Stomach (tissue), 9 donors: ENCODE data around the gene C6orf58. TPM values are rescaled to one million over a fixed set of nuclear protein-coding genes. Genes with fewer than 3 reads are reported as not detected.

Source experiments
- DNase-seq, 2 donors: peaks; one replicate each; pipeline versions ENCODE4 v3.0.0 to v3.0.0-alpha.2; 2013 to 2019
- H3K27ac ChIP-seq, 5 donors: fragments of 200-600 bp in 4 of 5; sonication (generic) in 4 of 5; one replicate each; pipeline ENCODE4 v1.5.1; 2013 to 2019; ENCODE audit warnings: mild to moderate bottlenecking in 1 of 5, moderate library complexity in 1 of 5
- H3K27me3 ChIP-seq, 3 donors: fragments of 200-600 bp; sonication (generic); one replicate each; pipeline ENCODE4 v1.5.1; 2017 to 2019; ENCODE audit warnings: mixed run types in 1 of 3
- H3K36me3 ChIP-seq, 4 donors: fragments of 200-600 bp; sonication (generic); 1 replicate in 3 of 4; 2 replicates in 1 of 4; pipeline ENCODE4 v1.5.1; 2016 to 2019
- H3K4me1 ChIP-seq, 4 donors: fragments of 200-600 bp; sonication (generic); one replicate each; pipeline ENCODE4 v1.5.1; 2016 to 2019
- H3K4me3 ChIP-seq, 4 donors: fragments of 200-600 bp; sonication (generic) in 3 of 4; one replicate each; pipeline ENCODE4 v1.5.1; 2016 to 2019; ENCODE audit warnings: mild to moderate bottlenecking in 1 of 4
- H3K9me3 ChIP-seq, 4 donors: fragments of 200-600 bp; sonication (generic); one replicate each; pipeline ENCODE4 v1.5.1; 2016 to 2019
- CTCF ChIP-seq, 7 experiments: fragments of 450-650 bp in 4 of 7; fragments of 200-600 bp in 3 of 7; sonication (generic) in 3 of 7; IDR thresholded peaks; one replicate each; pipeline ENCODE4 v1.5.1; 2016 to 2019; ENCODE audit warnings: antibody characterized with exemption in 7 of 7, control low read depth in 2 of 7, mild to moderate bottlenecking in 1 of 7
- EP300 ChIP-seq: sonication (generic); formaldehyde crosslinking; IDR thresholded peaks from one replicate; pipeline ENCODE4 v1.6.1; 2017; ENCODE audit warnings: antibody characterized with exemption
- POLR2A ChIP-seq, 4 donors: fragments of 450-650 bp; IDR thresholded peaks; one replicate each; pipeline ENCODE4 v1.6.1; 2016; ENCODE audit warnings: antibody characterized with exemption in 4 of 4, control low read depth in 2 of 4, mild to moderate bottlenecking in 1 of 4, moderate library complexity in 1 of 4
- POLR2AphosphoS5 ChIP-seq, 3 donors: sonication (generic); formaldehyde crosslinking; IDR thresholded peaks; one replicate each; pipeline ENCODE4 v1.6.1; 2016; ENCODE audit warnings: antibody characterized with exemption in 3 of 3
- WGBS, 5 donors: extraction: QIAGEN DNeasy Blood & Tissue Kit in 3 of 5; methylation state at CpG; one replicate each; pipeline versions ENCODE4 v1.1.5 to v1.1.7; 2013 to 2018; 5-methylcytosine and 5-hydroxymethylcytosine counted together
- intact Hi-C: fragments of 100-400 bp; cut with DNase I; formaldehyde crosslinking; loops from one replicate; pipeline ENCODE4 v1.15.1; 2023; ENCODE audit warnings: low total_unique reads
- polyA plus RNA-seq, 3 donors: library from polyadenylated mRNA; stranded (reverse); fragments of 200-250 nt; gene quantifications; one replicate each; pipeline ENCODE4 v1.2.3, GENCODE V29; 2013
- total RNA-seq, 5 donors: library from RNA; depleted of rRNA; stranded (reverse); fragments of >200 nt; gene quantifications; one replicate each; pipeline versions ENCODE4 v1.1.0 to v1.2.3, GENCODE V29; 2014 to 2016
- donor health status: healthy with polysubstance abuse.
- donor health status: Bipolar disorder and iron deficiency.
- donor health status: healthy.

C6orf58 gene
- total and polyA plus RNA-seq, 8 donors, result 0.25 to 3.5 (median 2.3) TPM; not detected in 5

DNA sequence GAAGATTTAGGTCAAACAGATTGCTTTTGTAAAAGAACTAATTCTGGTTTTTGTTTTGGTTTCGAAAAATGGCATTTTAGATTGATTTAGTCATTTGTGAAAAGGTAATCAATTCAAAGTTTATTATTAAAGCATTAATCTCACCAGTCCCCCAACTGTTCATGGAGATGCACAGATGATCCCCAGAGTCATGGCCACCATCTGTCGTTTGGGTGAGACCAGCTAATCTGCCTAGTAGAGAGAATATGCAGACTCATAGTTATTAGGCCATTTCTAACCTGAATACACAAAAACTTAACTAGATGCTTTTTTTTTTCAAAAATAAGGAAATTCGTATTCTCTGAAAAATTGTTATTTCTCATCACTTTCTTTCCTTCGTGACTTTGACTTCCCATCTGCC lies 58.1 kb downstream of the C6orf58 start:
- intact Hi-C loops, result no loop called here
- TF ChIP-seq CTCF (IDR thresholded peaks at IDR 0.05) (no peak), EP300 (no peak), POLR2AphosphoS5 (IDR thresholded peaks at IDR 0.05) (no peak), POLR2A (IDR thresholded peaks at IDR 0.05) (no peak)

GRCh38 chr6:127637830-127638409 lies 60.9 kb downstream of the C6orf58 start:
- no peak overlapping the region for H3K27ac ChIP-seq
- no peaks in the 10 kb centered on the region for H3K36me3 ChIP-seq
- no peak overlapping the region for H3K4me3 ChIP-seq
- H3K27me3 ChIP-seq, result no peaks in the 10 kb centered on the region
- WGBS, 5 donors, result 51 to 62% (median 57%) methylated on average over 5 of the region's 5 CpGs
- DNase-seq, result no peak
- TF ChIP-seq CTCF (IDR thresholded peaks at IDR 0.05), result no peak
- TF ChIP-seq POLR2AphosphoS5 (IDR thresholded peaks at IDR 0.05), result no peak
- TF ChIP-seq POLR2A (IDR thresholded peaks at IDR 0.05), result no peak
- TF ChIP-seq EP300, result no peak
- no peaks in the 10 kb centered on the region for H3K4me1 ChIP-seq
- H3K9me3 ChIP-seq, result no peaks in the 10 kb centered on the region
- intact Hi-C loops, result no loop called here

More for the DNA sequence above, 58.1 kb downstream of the C6orf58 start:
- no peak for DNase-seq
- Histone ChIP-seq H3K9me3 (no peaks in the 10 kb centered on the region), H3K36me3 (no peaks in the 10 kb centered on the region), H3K4me3 (no peak overlapping the region), H3K27ac (no peak overlapping the region), H3K27me3 (no peaks in the 10 kb centered on the region), H3K4me1 (no peaks in the 10 kb centered on the region)
- 84 to 89% (median 88%) methylated on average over 4 of the region's 4 CpGs for WGBS, 5 donors

Other genes starting within 250 kb of the C6orf58 start
- 10 to 100 TPM; 11.9 to 71.0 (median 50.8) TPM for gene ECHDC1, start 233.6 kb upstream of the C6orf58 start, total RNA-seq
- 10 to 100 TPM; 28.4 to 51.4 (median 50.7) TPM for gene ECHDC1, start 233.6 kb upstream of the C6orf58 start, polyA plus RNA-seq
- 10 to 100 TPM in 3 of 5 donors, 1 to 10 TPM in 1, under 1 TPM in 1; 0.87 to 89.3 (median 23.3) TPM for gene KIAA0408, start 117.8 kb upstream of the C6orf58 start, total RNA-seq
- 1 to 10 TPM; 1.4 to 3.4 (median 2.5) TPM for gene KIAA0408, start 117.8 kb upstream of the C6orf58 start, polyA plus RNA-seq